Measurements from ENCODE around the gene CEP112.
"Not testable (repeated sequence)": the region's sequence is repeated elsewhere in the genome, so short reads cannot be mapped to it uniquely, and the experiment has no call there.

CEP112 gene

DNA sequence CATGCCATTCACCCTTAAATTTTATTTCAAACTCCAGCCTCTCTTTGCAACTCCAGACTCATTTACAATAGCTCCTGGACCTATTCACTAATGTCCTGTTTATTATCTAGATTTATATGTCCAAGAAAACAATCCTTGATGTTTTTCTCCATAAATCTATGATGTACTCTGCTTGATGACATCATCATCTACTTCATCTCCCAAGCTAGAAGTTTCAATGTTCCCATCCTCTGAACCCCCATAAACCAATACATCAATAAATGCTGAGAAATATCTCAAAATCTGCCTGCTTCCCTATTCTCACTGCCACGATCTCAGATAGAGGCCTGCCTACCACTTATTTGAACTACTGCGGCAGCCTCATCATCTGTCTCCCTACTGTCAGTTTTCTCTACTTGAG is 4.2 kb downstream of the CEP112 start:
- peaks cover 7% of the 10 kb centered on the region for H3K4me1 Mint-ChIP-seq
- H3K9me3 Mint-ChIP-seq, result peaks cover 1% of the 10 kb centered on the region
- peaks cover 3% of the 10 kb centered on the region for H3K36me3 Mint-ChIP-seq
- H3K27me3 Mint-ChIP-seq, result no peaks in the 10 kb centered on the region
- DNase-seq (ENCODE audit: low spot score in 2 of 2) (no peak), ATAC-seq (ENCODE audit: low read depth) (no peak)
- no peak overlapping the region for H3K27ac Mint-ChIP-seq
- no peak overlapping the region for H3K4me3 Mint-ChIP-seq

DNA sequence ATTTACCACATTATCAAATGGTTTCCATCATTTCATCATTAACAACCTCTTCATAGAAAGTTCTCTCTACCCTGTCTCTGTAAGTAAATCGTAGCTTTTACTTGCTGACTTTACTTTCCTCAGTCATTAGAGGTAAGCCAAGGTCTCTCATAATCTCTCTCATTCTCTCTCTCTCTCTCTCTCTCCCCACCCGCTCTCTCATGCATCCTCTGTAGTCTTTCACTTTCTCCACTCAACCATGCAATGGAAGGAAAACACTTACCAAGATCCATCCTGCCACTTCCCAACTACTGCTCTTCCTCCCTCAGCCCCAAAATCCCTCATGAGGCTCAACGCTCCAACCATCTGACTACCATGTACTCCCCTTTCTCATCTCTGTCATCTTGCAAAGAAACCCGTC is 6.1 kb downstream of the CEP112 start:
- no peak for ATAC-seq (ENCODE audit: low read depth)
- DNase-seq (ENCODE audit: low spot score in 2 of 2), result no peak
- Mint-ChIP-seq H3K36me3 (peaks cover 3% of the 10 kb centered on the region), H3K4me3 (no peak overlapping the region), H3K27me3 (no peaks in the 10 kb centered on the region), H3K9me3 (peaks cover 1% of the 10 kb centered on the region), H3K4me1 (no peaks in the 10 kb centered on the region), H3K27ac (no peak overlapping the region)

DNA sequence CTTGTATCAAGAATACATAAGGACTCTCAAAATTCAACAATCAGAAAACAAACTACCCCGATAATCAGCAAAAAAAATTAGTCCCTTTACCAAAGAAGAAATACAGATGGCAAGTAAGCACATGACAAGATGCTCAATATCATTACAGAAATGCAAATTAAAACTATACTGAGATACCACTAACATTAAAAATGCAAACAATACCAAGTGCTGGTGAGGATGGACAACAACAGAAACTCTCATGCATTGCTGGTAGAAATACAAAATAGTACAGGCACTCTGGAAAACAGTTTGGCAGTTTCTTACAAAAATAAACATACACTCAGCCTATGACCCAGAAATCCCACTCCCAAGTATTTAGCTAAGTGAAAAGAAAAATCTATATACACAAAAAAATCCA is 7.5 kb downstream of the CEP112 start:
- no peaks in the 10 kb centered on the region for H3K27me3 Mint-ChIP-seq

DNA sequence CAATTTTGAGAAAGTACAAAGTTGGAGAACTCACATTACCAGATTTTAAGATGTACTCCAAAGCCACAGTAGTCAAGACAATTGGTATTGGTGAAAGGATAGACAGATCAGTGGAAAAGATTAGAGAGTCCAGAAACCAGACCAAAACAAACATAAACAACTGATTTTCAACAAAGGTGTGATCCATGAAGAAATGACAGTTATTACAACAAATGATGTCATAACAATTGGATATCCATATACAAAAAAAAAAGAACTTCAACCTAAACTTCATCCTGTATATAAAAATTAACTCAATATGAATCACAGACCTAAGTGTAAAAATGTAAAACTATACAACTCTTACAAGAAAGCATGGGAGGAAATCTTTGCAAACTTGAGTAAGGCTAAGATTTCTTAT is 8.4 kb downstream of the CEP112 start:
- Mint-ChIP-seq H3K4me3 (no peak overlapping the region), H3K27ac (no peak overlapping the region), H3K4me1 (no peaks in the 10 kb centered on the region), H3K27me3 (no peaks in the 10 kb centered on the region), H3K36me3 (peaks cover 3% of the 10 kb centered on the region), H3K9me3 (peaks cover 1% of the 10 kb centered on the region)
- DNase-seq (ENCODE audit: low spot score in 2 of 2) (no peak), ATAC-seq (ENCODE audit: low read depth) (no peak)

More for the DNA sequence above, 7.5 kb downstream of the CEP112 start:
- Mint-ChIP-seq H3K36me3 (peaks cover 3% of the 10 kb centered on the region), H3K4me1 (no peaks in the 10 kb centered on the region), H3K4me3 (no peak overlapping the region), H3K9me3 (peaks cover 1% of the 10 kb centered on the region), H3K27ac (no peak overlapping the region)
- DNase-seq (ENCODE audit: low spot score in 2 of 2), result no peak
- ATAC-seq (ENCODE audit: low read depth), result no peak

DNA sequence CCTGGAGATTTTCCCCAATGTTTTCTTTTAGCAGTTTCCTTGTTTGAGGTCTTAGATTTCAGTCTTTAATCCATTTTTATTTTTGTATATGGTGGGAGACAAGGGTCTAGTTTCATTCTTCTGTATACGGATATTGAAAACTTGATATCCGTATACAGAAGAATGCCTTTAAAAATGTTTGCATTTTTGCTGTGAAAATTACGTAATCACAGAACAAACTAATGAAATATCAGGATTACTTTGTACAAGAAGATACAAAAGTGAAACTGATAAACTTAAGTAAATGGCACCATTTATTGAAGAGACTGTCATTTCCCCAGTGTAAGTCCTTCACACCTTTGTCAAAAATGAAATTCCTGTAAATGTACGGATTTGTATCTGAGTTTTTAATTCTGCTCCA is 13.3 kb downstream of the CEP112 start:
- no peak for DNase-seq (ENCODE audit: low spot score in 2 of 2)
- Mint-ChIP-seq H3K27ac (no peak overlapping the region), H3K9me3 (no peaks in the 10 kb centered on the region), H3K36me3 (no peaks in the 10 kb centered on the region), H3K4me1 (no peaks in the 10 kb centered on the region), H3K27me3 (no peaks in the 10 kb centered on the region), H3K4me3 (no peak overlapping the region)
- no peak for ATAC-seq (ENCODE audit: low read depth)

DNA sequence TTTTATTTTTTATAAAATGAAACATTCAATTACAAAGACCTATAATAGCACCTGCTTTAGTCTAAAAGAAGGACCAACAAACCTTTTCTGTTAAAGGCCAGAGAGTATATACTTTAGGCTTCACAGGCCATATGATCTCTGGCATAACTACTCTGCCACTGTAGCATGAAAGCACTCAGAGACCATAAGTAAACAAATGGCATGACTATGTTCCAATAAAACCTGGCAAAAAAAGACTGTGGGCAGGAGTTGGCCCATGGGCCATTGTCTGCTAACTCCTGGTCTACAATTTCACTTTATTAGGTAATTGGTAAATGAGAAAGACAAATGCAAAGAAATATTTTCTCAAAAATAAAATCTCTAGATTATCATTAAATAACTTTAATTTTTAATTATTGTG is 14.9 kb downstream of the CEP112 start:
- Mint-ChIP-seq H3K27me3 (no peaks in the 10 kb centered on the region), H3K27ac (no peak overlapping the region), H3K36me3 (no peaks in the 10 kb centered on the region), H3K4me3 (no peak overlapping the region), H3K4me1 (no peaks in the 10 kb centered on the region), H3K9me3 (no peaks in the 10 kb centered on the region)
- ATAC-seq (ENCODE audit: low read depth) (no peak), DNase-seq (ENCODE audit: low spot score in 2 of 2) (no peak)

DNA sequence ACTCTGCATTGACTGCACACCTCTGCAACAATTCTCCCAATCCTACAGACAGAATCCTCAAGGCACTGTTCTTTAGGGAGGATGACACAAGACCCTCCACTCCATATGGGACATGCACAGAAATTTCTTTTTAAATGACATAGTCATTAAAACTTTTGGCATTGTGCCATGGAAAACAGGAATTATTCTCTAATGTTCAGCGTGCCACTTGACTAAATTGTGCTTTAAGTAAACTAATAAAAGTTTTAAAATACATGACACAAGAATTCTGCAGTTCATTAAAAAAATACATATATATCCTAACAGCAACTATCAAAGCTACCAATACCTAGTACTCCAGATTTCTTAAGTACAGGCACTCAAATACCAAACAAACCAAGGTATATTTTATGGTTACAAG is 16.0 kb downstream of the CEP112 start:
- H3K4me3 Mint-ChIP-seq, result no peak overlapping the region
- ATAC-seq (ENCODE audit: low read depth) (no peak), DNase-seq (ENCODE audit: low spot score in 2 of 2) (no peak)
- H3K4me1 Mint-ChIP-seq, result no peaks in the 10 kb centered on the region
- H3K27me3 Mint-ChIP-seq, result no peaks in the 10 kb centered on the region
- H3K9me3 Mint-ChIP-seq, result no peaks in the 10 kb centered on the region
- no peaks in the 10 kb centered on the region for H3K36me3 Mint-ChIP-seq
- no peak overlapping the region for H3K27ac Mint-ChIP-seq

DNA sequence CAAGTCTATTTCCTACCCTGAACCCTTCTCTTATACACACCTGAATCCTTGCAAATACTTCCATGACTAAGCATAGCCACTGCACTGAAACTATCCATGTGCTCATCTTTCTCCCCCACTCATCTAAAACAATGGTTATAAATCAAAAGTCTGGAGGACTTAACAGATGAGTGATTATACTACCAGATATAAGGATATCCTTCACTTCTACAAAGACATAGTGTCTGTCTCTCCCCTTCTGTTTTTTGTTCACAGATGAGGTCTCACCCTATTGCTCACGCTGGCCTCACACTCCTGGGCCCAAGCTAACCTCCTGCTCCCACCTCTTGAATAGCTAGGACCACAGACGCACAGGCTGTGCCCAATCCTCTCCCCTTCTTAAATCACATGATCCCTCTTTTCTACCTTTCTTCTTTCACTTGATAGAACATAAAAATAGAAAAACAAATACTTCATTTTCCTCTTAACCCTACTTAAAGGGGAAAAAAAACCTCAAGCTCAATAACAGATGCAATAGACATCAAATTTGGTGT is 19.2 kb downstream of the CEP112 start:
- H3K27ac Mint-ChIP-seq, result no peak overlapping the region
- H3K27me3 Mint-ChIP-seq, result no peaks in the 10 kb centered on the region
- H3K4me3 Mint-ChIP-seq, result no peak overlapping the region
- no peaks in the 10 kb centered on the region for H3K9me3 Mint-ChIP-seq
- no peak for DNase-seq (ENCODE audit: low spot score in 2 of 2)
- no peaks in the 10 kb centered on the region for H3K36me3 Mint-ChIP-seq
- ATAC-seq (ENCODE audit: low read depth), result no peak
- no peaks in the 10 kb centered on the region for H3K4me1 Mint-ChIP-seq

DNA sequence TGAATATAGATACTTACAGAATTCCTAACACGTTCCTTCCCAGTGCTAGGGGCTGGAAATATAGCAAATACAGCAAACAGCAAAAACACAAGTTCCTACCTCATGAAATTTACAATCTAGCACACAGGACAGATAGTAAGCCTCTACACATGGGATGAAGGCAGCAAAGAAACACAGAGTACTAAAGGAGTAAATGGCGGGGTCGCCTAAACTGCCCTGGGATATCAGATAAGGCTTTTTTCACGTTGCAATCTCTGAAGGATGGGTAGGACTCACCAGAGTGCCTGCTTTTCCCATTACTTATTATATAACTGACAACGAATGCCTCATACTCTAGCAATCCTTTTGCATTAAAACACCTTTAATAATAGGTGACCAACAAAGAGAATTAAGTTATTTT is 19.8 kb downstream of the CEP112 start:
- Mint-ChIP-seq H3K4me3 (no peak overlapping the region), H3K36me3 (no peaks in the 10 kb centered on the region), H3K4me1 (no peaks in the 10 kb centered on the region), H3K27ac (no peak overlapping the region), H3K27me3 (no peaks in the 10 kb centered on the region), H3K9me3 (no peaks in the 10 kb centered on the region)
- no peak for ATAC-seq (ENCODE audit: low read depth)
- no peak for DNase-seq (ENCODE audit: low spot score in 2 of 2)

DNA sequence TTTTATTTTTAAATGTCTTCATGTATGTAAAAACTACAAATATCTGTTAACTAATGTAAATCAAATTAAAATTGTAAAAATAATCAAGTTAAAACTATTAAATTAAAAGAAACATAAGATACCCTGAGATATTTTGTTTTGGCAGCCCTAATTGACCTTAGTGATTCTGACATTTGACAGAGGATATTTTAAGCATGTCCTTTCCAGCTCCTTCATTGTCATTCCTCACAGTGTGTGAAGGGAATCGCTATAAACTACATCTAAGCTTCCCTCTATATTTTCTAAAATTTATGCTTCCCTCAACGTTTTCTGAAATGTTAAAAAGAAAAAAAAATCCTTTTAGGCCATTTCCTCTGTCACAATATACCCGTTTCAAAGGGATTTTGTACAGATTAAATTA is 20.2 kb downstream of the CEP112 start:
- no peak for DNase-seq (ENCODE audit: low spot score in 2 of 2)
- H3K4me1 Mint-ChIP-seq, result no peaks in the 10 kb centered on the region
- no peaks in the 10 kb centered on the region for H3K27me3 Mint-ChIP-seq
- no peaks in the 10 kb centered on the region for H3K9me3 Mint-ChIP-seq
- ATAC-seq (ENCODE audit: low read depth), result no peak
- H3K4me3 Mint-ChIP-seq, result no peak overlapping the region
- H3K27ac Mint-ChIP-seq, result no peak overlapping the region
- no peaks in the 10 kb centered on the region for H3K36me3 Mint-ChIP-seq

DNA sequence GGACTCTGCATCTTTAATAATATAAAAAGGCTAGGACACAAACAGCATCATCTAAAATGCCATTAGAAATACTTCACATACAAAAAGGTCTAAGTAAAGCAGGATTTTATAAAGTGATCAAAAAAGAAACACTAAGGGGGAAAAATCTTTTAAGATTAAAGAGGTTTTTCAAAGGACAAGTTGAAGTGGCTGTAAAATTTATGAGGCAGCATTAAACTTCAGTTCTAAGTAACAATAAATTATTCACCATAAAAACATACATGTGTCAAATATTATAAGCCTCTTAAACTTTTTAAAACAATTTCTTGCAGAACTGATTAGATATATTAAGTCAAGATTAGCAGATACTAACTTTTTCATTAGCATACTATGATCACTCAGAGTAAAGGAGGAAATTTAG is 20.8 kb downstream of the CEP112 start:
- DNase-seq (ENCODE audit: low spot score in 2 of 2), result no peak
- no peak overlapping the region for H3K4me3 Mint-ChIP-seq
- H3K36me3 Mint-ChIP-seq, result no peaks in the 10 kb centered on the region
- ATAC-seq (ENCODE audit: low read depth), result no peak
- no peak overlapping the region for H3K27ac Mint-ChIP-seq
- H3K27me3 Mint-ChIP-seq, result no peaks in the 10 kb centered on the region
- H3K4me1 Mint-ChIP-seq, result no peaks in the 10 kb centered on the region
- no peaks in the 10 kb centered on the region for H3K9me3 Mint-ChIP-seq

DNA sequence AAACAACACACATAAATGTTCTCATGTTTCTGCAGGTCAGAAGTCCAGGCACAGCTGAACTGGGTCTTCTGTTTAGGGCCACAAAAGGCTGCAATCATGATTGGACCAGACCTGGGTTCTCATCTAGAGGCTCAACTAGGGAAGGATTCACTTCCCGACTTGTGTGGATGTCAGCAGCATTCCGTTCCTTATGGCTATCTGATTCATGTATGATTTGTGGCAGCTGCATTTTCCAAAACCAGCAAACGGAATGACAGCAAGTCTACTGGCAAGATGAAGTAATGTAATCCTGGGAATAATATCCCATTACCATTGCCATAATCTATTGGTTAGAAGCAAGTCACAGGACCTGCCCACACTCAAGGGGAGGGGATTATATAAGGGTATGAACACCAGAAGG is 22.1 kb downstream of the CEP112 start:
- no peaks in the 10 kb centered on the region for H3K36me3 Mint-ChIP-seq
- H3K4me3 Mint-ChIP-seq, result no peak overlapping the region
- H3K27me3 Mint-ChIP-seq, result no peaks in the 10 kb centered on the region
- H3K4me1 Mint-ChIP-seq, result no peaks in the 10 kb centered on the region
- ATAC-seq (ENCODE audit: low read depth), result no peak
- no peak for DNase-seq (ENCODE audit: low spot score in 2 of 2)
- H3K9me3 Mint-ChIP-seq, result no peaks in the 10 kb centered on the region
- no peak overlapping the region for H3K27ac Mint-ChIP-seq

DNA sequence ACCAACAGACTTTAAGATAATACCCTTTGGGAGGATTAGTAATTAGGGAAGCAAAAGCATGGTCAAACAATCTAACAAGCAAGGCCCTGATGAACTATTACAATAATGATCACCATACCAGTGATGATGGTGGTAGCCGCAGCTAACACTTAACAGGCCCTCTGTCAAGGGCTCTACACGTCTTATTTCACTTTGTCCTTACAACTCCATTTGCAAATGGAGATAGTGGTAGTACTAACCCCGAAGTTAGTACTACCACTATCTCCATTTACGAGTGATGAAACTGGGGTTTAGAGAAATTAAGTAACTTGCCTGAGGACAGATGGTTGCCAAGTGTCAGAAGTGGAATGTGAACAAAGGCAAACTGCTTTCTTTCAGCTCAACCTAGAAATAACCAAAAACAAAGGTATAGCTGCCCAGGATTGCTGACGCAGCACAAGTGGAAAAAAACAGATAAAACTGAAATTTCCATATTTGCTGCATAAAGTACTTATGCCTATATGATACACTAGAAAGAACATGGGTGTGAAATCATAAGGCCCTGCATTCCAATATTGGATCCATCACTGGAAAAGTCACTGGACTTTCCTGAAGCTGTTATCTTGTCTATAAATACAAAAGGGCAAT is 24.6 kb downstream of the CEP112 start:
- Mint-ChIP-seq H3K4me3 (no peak overlapping the region), H3K9me3 (no peaks in the 10 kb centered on the region), H3K27ac (no peak overlapping the region), H3K36me3 (no peaks in the 10 kb centered on the region), H3K27me3 (no peaks in the 10 kb centered on the region), H3K4me1 (no peaks in the 10 kb centered on the region)
- ATAC-seq (ENCODE audit: low read depth) (no peak), DNase-seq (ENCODE audit: low spot score in 2 of 2) (no peak)

DNA sequence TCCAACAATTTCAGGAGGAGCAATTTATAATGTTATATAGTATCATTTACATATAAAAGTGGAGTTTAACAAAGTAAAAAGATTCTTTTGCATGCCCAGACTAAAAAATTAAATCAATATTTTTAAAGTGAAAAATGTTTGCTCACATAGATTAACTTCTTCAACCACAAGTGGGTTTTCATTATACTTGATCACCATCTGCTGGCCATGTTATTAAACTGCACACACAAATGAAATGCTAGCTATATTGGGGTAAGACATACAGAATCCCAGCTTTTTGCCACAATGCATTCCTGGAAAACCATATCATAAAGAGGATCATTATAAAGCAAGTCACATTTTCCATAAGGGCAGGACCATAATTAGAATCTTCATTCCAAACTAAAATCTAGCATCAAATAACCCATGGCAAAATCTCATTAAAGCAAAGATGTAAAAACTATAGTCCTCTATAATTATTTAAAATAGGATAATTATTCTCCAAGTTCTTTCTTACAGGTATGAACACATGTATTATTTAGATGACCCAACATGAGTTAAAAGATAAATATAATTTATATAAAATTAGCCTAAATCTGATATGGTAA is 26.3 kb downstream of the CEP112 start:
- Mint-ChIP-seq H3K4me1 (no peaks in the 10 kb centered on the region), H3K27ac (no peak overlapping the region), H3K4me3 (no peak overlapping the region), H3K27me3 (no peaks in the 10 kb centered on the region), H3K9me3 (no peaks in the 10 kb centered on the region), H3K36me3 (no peaks in the 10 kb centered on the region)
- no peak for ATAC-seq (ENCODE audit: low read depth)
- DNase-seq (ENCODE audit: low spot score in 2 of 2), result peak in 1 of 2 donors; percentile 30

DNA sequence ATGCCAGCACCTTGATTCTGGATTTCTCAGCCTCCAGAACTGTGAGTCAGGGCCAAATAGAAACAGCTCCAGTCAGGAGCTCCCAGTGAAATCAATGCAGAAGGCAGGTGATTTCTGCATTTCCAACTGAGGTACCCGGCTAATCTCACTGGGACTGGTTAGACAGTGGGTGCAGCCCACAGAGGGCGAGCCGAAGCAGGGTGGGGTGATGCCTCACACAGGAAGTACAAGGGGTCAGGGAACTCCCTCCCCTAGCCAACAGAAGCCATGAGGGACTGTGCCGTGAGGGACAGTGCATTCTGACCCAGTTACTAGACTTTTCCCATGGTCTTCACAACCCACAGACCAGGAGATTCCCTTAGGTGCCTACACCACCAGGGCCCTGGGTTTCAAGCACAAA is 36.9 kb downstream of the CEP112 start:
- not testable (repeated sequence) for H3K27me3 Mint-ChIP-seq; H3K4me1 Mint-ChIP-seq; ATAC-seq (ENCODE audit: low read depth); DNase-seq (ENCODE audit: low spot score in 2 of 2); H3K4me3 Mint-ChIP-seq; H3K27ac Mint-ChIP-seq
- Mint-ChIP-seq H3K9me3 (peaks cover 14% of the 10 kb centered on the region), H3K36me3 (peaks cover 13% of the 10 kb centered on the region)

All from memory B cell (primary cell).